HL-60 (cell line): ENCODE data around the gene AGAP1.

ENCODE experiments used
- DNase-seq, 2 experiments: peaks; one replicate each; pipeline ENCODE4 v3.0.0-alpha.2; 2010 to 2020; ENCODE audit warnings: low read depth in 1 of 2, low spot score in 1 of 2
- H3K27ac ChIP-seq: fragments of 250-450 bp; sonication (Bioruptor Pico); replicated peaks from 2 replicates; pipeline ENCODE4 v1.5.1; 2020; ENCODE audit warnings: mild to moderate bottlenecking, moderate library complexity
- H3K27me3 ChIP-seq: fragments of 250-450 bp; sonication (Bioruptor Pico); 2 replicates; pipeline ENCODE4 v1.5.1; 2021; ENCODE audit warnings: mild to moderate bottlenecking, moderate library complexity; ENCODE audit not compliant: insufficient read depth, poor library complexity, severe bottlenecking
- H3K4me3 ChIP-seq: replicated peaks from 2 replicates; pipeline ENCODE4 v1.5.1; 2011; ENCODE audit warnings: mild to moderate bottlenecking, control low read depth, low read length; ENCODE audit not compliant: insufficient read depth
- GABPA ChIP-seq: IDR thresholded peaks from 2 replicates; pipeline ENCODE4 v1.6.1; 2012; ENCODE audit warnings: low read depth
- POLR2AphosphoS5 ChIP-seq: IDR thresholded peaks from 2 replicates; pipeline ENCODE4 v1.6.1; 2012; ENCODE audit warnings: low read depth
- REST ChIP-seq: IDR thresholded peaks from 2 replicates; pipeline ENCODE4 v1.6.1; 2012; ENCODE audit warnings: low read depth; ENCODE audit not compliant: insufficient replicate concordance
- SPI1 ChIP-seq: IDR thresholded peaks from 2 replicates; pipeline ENCODE4 v1.6.1; 2012; ENCODE audit warnings: low read depth, mild to moderate bottlenecking, borderline replicate concordance
- TF ChIP-seq, protein P1 (sequence below): IDR thresholded peaks from one replicate; pipeline ENCODE4 v1.5.1; 2011; ENCODE audit warnings: low read length, control low read depth, inconsistent platforms; ENCODE audit not compliant: insufficient read depth

The AGAP1 gene

DNA sequence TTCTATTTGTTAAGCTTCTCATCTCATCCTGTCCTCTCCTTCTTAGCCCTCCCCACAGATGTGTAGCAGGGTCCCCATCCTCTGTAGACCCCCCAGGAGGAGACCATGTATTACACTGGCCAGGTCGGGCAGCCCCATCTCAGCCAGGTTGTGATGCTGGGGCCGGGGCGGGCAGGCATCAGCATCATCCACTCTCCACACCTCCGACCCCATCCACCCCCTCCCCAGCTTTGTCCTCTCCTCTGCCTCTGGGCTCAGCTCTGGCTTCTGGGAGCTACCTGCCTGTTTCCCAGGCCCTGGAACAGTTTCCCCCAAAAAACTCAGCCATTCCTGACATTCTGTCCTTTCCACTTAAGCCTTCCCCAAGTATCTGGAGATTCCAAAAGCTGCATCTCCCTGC is 625.2 kb downstream of the AGAP1 start:
- Histone ChIP-seq H3K27me3 (no peaks in the 10 kb centered on the region), H3K27ac (no peak overlapping the region), H3K4me3 (no peak overlapping the region)
- TF ChIP-seq GABPA (no peak), REST (no peak), SPI1 (no peak), POLR2AphosphoS5 (no peak)
- TF ChIP-seq, protein P1, sequence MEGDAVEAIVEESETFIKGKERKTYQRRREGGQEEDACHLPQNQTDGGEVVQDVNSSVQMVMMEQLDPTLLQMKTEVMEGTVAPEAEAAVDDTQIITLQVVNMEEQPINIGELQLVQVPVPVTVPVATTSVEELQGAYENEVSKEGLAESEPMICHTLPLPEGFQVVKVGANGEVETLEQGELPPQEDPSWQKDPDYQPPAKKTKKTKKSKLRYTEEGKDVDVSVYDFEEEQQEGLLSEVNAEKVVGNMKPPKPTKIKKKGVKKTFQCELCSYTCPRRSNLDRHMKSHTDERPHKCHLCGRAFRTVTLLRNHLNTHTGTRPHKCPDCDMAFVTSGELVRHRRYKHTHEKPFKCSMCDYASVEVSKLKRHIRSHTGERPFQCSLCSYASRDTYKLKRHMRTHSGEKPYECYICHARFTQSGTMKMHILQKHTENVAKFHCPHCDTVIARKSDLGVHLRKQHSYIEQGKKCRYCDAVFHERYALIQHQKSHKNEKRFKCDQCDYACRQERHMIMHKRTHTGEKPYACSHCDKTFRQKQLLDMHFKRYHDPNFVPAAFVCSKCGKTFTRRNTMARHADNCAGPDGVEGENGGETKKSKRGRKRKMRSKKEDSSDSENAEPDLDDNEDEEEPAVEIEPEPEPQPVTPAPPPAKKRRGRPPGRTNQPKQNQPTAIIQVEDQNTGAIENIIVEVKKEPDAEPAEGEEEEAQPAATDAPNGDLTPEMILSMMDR = no peak
- no peak for DNase-seq

GRCh38 chr2:236119476-236119875 is 625.6 kb downstream of the AGAP1 start:
- TF ChIP-seq SPI1 (no peak), POLR2AphosphoS5 (no peak), GABPA (no peak), REST (no peak)
- TF ChIP-seq, protein P1 = no peak
- no peaks in the 10 kb centered on the region for H3K27me3 ChIP-seq
- no peak overlapping the region for H3K4me3 ChIP-seq
- no peak overlapping the region for H3K27ac ChIP-seq
- DNase-seq = no peak

DNA sequence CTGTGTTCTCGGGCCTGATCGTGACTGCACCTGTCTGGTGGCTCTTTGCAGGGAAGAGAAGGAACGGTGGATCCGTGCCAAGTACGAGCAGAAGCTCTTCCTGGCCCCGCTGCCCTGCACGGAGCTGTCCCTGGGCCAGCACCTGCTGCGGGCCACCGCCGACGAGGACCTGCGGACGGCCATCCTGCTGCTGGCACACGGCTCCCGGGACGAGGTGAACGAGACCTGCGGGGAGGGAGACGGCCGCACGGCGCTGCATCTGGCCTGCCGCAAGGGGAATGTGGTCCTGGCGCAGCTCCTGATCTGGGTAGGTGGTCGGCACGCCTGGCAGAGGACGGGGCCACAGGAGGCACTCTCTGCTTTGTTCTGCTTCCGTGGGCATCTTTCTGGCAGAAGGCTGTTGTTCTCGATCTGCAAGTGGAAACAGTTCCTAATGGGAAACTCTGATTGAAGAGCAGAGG is 626.3 kb downstream of the AGAP1 start:
- no peaks in the 10 kb centered on the region for H3K27me3 ChIP-seq
- H3K4me3 ChIP-seq = no peak overlapping the region
- no peak for DNase-seq
- TF ChIP-seq, protein P1 = no peak
- TF ChIP-seq GABPA (no peak), REST (no peak), POLR2AphosphoS5 (no peak), SPI1 (no peak)
- no peak overlapping the region for H3K27ac ChIP-seq
